Fibroblast of skin of left biceps (primary cell): ENCODE results near the gene NCCRP1.

Experiments
- DNase-seq, 2 experiments: peaks; one replicate each; pipeline ENCODE4 v3.0.0-alpha.2; 2013; ENCODE audit warnings: low read depth in 2 of 2

Gene NCCRP1

DNA sequence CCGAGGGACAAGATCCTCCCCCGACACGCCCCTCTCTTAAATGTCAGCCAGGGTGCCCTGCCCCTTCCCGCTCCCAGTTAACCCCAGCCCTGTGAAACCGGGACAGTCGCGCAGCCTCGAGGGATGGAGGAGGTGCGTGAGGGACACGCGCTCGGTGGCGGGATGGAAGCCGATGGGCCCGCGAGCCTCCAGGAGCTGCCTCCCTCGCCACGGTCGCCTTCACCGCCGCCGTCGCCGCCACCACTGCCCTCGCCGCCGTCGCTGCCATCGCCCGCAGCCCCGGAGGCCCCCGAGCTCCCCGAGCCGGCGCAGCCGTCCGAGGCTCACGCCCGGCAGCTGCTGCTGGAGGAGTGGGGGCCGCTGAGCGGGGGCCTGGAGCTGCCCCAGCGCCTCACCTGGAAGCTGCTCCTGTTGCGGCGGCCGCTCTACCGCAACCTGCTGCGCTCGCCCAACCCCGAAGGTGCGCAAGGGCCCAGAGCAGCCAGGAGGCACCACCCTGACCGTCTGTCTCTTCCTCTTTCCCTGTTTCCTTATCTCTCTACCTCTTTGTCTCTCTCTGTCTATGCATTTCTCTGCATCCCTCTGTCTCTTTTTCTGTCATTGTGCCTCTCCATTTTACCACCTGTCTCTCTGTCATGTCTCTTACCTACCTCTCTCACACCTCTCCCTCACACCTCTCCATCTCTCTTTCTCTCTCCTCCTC is at the start of gene NCCRP1:
TSS of gene NCCRP1 (plus strand) at position 105 of the 703 bp plus-strand sequence. CDS start at position 124, 19 bp downstream.
- no peak for DNase-seq

DNA sequence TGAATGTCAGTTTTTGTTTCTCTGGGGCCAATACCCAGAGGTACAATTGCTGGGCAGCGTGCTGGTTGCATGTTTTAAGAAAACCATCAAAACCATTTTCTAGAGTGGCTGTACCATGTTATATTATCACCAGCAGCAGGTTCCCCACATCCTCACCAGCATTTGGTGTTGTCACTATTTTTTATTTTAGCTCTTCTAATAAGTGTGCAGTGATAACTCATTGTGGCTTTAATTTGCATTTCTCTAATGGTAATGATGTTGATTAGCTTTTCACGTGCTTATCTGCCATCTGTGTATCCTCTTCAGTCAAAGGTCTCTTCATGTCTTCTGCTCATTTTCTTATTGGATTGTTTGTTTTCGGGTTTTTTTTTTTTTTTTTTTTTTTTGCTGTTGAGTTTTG is 49.3 kb upstream of the NCCRP1 start:
- DNase-seq = no peak

DNA sequence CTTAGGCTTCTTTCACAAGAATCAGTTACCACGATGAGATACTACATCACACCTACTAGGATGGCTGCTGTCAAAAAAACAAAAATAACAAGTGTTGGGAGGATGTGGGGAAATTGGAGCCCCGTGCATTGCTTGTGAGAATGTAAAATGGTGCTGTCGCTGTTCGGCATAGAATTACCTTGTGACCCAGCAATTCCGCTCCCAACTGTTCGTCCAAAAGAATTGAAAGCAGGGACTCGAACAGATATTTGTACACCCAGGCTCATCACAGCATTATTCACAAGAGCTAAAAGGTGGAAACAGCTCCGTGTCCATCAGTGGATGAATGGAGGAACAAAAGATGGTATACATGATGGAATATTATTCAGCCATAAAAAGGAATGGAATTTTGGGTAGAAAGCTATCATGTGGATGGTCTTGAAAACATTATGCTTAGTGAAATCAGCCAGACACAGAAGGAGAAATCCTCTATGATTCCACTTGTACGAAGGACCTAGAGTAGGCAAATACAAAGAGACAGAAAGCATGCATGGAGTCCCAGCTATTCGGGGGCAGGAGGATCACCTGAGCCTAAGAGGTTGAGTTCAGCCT is 47.7 kb upstream of the NCCRP1 start:
- no peak for DNase-seq

- DNase-seq = no peak
Observed at GRCh38 chr19:39150235-39150634, 46.5 kb upstream of the NCCRP1 start.

DNA sequence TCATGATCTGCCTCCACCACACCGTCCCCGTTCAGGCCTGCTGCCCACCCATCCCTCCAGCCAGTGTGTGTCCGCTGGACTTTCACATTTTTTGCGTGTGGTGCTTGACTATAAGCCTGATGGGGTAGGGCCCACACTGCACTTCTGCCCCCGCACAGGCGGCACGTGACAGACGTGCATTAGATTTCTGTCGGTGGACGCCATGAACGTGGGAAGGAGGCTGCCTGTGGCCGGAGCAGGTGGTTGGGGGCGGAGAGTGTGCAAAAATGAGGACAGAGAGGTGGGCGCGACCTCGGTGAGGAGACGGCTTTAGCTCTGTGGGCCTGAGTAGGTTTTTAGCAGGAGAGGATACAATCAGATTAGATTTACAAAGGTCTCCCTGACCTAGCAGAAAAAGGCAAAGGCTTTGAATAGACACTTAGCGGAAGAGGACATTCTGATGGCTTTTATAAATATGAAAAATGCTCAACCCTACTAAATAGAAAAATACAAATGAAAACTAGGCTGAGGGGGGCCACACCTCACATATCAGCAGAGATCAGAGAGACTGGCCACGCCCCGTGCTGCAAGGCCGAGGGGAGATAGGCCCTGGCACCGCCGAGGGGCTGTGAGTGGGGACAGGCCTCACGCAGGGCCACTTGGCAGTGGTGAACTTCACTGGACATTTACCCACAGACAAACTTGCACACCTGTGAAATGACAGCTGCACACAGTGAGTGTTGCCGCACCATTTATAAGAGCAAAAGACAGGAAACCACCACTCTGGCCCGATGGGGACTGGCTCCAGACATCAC is 45.8 kb upstream of the NCCRP1 start:
- no peak for DNase-seq

GRCh38 chr19:39152066-39152465 is 44.7 kb upstream of the NCCRP1 start:
- DNase-seq = no peak

GRCh38 chr19:39154100-39154628 is 42.6 kb upstream of the NCCRP1 start:
- no peak for DNase-seq

DNA sequence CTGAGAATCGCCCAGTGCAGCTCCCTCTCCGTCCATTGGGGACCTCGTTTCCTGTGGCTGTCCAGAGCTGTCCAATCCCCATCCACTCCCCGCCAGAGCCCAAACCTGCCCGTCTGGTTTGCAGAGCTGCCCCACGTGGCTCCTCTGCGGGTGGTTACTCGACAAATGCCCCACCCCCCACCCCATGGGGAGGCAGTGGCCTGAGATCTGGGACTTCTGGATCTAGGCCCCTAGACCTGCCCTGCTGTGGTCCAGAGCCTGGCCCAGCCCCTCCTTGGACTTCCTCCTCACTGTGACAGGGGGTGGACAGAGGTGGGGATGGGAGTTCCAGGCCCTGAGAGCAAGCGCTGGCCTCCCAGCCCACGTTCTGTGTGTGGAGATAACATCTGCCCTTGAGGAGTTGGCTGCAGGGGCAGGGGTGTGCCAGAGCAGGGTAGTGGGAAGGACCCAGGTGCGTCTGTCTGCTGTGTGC is 42.1 kb upstream of the NCCRP1 start:
- DNase-seq = no peak

GRCh38 chr19:39155114-39155700 is 41.6 kb upstream of the NCCRP1 start:
- DNase-seq = no peak

DNA sequence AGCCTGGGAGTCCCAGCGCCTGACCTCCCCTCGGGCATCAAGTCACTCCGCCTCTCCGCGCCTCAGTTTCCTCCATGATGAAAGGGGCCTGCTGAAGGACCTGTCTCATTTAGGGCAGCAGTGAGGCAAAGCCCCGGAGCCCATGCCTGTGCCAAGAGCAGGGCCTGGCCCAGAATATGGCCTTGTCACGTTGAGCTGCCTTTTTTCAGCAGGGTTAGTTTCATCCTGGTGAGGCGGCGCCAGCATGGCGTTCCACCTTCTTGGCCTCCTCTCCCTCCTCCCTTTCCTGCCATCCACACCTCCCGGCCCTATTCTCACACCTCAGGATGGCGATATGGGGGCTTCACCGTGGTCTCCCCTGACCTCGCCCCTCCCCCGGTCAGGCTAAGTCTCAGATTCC is 41.0 kb upstream of the NCCRP1 start:
- DNase-seq = no peak

DNA sequence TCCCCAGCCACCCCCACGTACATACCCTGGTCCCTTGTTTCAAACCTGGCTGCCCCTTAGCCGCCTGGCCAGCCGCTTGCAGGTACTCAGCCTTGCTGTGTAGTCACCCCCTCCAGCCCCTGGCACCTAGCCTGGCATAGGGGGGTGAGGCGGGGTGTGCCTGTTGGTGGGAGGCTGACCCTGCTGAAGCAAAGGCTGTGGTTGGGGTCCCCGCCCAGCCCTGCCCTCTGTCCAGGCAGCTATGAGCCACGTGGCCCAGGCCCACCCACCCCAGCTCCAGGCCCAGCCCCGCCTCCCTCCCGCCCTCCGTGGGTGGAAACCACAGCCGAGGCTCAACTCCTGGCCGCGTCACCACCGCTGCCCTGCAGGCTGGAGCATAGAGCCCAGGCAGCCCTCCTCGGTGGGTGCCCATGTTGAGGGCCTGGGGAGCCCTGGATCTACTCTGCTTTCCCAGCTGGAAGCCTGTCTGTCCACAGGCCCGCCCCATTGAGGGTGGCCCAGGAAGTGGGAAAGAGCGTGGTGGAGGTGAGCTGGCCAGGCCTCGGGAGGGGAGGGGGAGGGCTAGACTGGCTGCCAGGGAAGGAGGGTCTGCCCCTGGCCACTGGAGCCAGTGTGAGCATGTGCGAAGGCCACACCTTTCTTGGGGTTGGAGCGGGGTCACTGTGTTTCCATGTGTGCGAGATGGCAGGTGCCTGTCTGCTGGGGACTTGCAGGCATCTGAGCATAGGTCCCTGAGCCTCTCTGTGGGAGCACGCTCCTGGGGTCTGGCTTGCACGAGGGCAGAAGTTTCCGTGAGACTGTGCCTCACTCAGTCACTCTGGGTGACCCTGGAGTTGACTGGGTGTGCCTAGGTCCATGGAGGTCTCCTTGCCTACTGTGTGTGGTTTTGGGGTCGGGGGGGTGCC is 40.2 kb upstream of the NCCRP1 start:
- no peak for DNase-seq

DNA sequence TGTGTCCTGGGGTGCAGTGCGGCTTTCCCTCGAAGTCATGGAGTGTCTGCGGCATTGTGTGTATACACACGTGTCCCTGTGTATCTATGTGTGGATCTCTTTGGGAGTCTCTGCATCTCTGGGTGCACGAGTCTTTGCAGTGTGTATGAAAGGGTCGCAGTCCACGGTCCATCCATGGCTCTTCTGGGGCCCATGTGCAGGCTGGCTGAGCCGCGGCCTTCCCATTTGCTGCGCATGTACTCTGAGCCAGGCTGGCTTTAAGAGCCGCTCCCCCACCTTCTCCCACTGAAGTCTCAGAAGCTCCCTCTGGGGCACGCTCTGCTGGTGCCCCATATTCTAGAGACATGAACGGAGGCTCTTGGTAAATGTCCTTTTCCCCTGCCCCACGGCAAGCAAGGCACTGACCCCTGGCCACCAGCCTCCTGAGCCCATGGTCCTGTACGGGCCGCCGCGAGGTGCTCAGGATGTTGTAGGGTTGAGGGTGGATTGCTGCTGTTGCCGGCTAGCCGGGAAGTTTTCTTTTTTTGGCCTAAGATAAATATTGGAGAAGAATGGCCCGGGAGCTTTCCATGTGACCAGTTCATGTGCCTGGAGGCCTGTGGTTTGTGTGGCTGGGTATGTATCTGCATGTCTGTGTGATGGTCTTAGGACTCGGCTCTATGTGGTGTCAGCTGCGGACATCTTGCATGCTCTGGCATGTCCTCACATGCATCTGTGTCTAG is 39.3 kb upstream of the NCCRP1 start:
- DNase-seq = no peak

- no peak for DNase-seq
Observed at GRCh38 chr19:39157997-39158389, 38.8 kb upstream of the NCCRP1 start.

- DNase-seq = no peak
Observed at GRCh38 chr19:39158646-39159260, 38.0 kb upstream of the NCCRP1 start.

DNA sequence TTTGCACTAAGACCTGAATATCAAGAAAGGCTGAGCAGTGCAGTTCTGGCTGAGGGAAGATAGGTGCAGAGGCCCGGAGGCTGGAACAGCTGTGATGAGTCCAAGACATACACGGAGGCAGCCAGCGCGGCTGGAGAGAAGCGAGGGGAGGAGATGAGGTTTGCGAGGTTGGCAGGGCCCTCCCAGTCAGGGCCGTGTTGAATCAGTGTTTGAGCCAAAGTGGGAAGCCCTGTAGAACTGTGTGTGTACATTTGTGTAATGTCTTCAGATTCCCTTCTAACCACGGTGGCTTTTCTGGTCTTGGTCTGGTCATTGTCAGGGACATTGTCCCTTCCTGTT is 36.3 kb upstream of the NCCRP1 start:
- no peak for DNase-seq

GRCh38 chr19:39160889-39161672 is 35.7 kb upstream of the NCCRP1 start:
- no peak for DNase-seq

DNA sequence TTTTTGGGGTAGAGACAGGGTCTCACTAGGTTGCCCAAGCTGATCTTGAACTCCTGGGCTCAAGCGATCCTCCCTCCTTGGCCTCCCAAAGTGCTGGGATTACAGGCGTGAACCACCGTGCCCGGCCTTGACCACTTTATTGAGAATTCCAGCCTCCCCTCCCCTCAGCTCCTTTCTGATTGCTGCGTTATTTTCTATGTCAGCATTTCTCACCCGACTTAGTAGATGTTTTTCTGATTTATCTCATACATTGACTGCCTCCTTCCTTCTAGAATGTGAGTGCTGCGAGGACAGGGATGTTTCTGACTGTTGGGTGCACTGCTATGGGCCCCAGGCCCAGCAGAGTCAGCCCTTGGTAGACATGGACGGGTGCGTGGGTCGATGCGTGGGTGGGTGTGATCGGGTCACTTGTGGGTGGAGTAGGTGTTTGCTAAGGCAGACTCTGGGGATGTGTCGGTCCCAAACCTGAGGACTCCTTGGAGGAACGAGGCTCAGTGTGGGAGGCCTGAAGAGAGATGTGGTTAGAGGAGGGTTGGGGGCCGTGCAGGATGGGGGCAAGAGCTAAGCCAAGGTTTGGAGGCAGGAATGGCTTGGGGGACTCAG is 34.2 kb upstream of the NCCRP1 start:
- no peak for DNase-seq

- DNase-seq = no peak
Observed at GRCh38 chr19:39163621-39164020, 33.1 kb upstream of the NCCRP1 start.

GRCh38 chr19:39164289-39164688 is 32.5 kb upstream of the NCCRP1 start:
- no peak for DNase-seq
